ENCODE measurements around the gene MMP17. TPM values are rescaled to one million over a fixed set of nuclear protein-coding genes. Genes with fewer than 3 reads are reported as not detected.

Gene MMP17
- total RNA-seq, 3 donors from 2014 or later = 2.9 to 18.6 (median 4.7) TPM

DNA sequence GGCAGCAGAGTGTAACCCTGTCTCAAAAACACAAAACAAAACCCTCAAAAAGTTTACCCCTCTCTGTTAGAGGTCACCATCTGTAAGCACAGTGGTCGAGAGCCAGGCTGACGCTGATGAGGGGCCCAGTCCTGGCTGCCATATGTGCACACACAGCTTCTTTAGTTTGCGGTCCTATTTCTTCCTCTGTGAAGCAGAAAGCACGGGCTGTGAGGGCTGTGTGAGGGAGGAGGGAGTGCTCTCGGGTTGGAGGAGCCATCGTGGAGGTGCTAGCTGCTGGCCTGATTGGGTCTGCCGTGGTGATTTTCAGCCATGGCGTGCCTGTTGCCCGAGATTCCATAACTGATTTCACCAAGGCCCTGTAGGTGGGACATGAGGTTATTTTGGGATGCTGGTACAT lies 69.7 kb downstream of the MMP17 start:
- intact Hi-C loops (cut with DNase I; ENCODE audit: low total_unique reads) = no loop called here
- Histone ChIP-seq H3K4me3 (no peak overlapping the region), H3K27ac (peak overlapping the region in 1 of 2 donors; percentile 99)

GRCh38 chr12:131900397-131900796 lies 72.2 kb downstream of the MMP17 start:
- H3K27me3 ChIP-seq = no peaks in the 10 kb centered on the region
- intact Hi-C loops (cut with DNase I; ENCODE audit: low total_unique reads) = no loop called here
- no peak for TF ChIP-seq POLR2AphosphoS5 (IDR thresholded peaks at IDR 0.05)
- no peaks in the 10 kb centered on the region for H3K36me3 ChIP-seq
- H3K4me3 ChIP-seq = no peak overlapping the region
- no peaks in the 10 kb centered on the region for H3K9me3 ChIP-seq
- no peak overlapping the region for H3K27ac ChIP-seq
- H3K4me1 ChIP-seq = peaks cover 4 to 23% of the 10 kb centered on the region in 2 donors
- no peak for DNase-seq (ENCODE audit: low spot score in 2 of 2)

More for the DNA sequence above, 69.7 kb downstream of the MMP17 start:
- no peaks in the 10 kb centered on the region for H3K9me3 ChIP-seq
- H3K36me3 ChIP-seq = no peaks in the 10 kb centered on the region
- H3K4me1 ChIP-seq = peaks cover 4 to 20% of the 10 kb centered on the region in 2 donors
- no peak for DNase-seq (ENCODE audit: low spot score in 2 of 2)
- no peaks in the 10 kb centered on the region for H3K27me3 ChIP-seq
- TF ChIP-seq POLR2AphosphoS5 (IDR thresholded peaks at IDR 0.05) (no peak), CTCF (IDR thresholded peaks at IDR 0.05) (no peak), POLR2A (IDR thresholded peaks at IDR 0.05) (no peak)

Other genes starting within 250 kb of the MMP17 start
- 10 to 100 TPM; 34.9 to 54.7 (median 49.8) TPM for gene SFSWAP, start 117.3 kb upstream of the MMP17 start, total RNA-seq
- 10 to 100 TPM; 14.8 to 18.6 (median 17.0) TPM for gene ULK1, start 66.2 kb downstream of the MMP17 start, total RNA-seq
- gene PUS1, start 100.9 kb downstream of the MMP17 start, total RNA-seq = 10 to 100 TPM in 2 of 3 donors, 1 to 10 TPM in 1; 8.8 to 31.5 (median 20.9) TPM
- 10 to 100 TPM; 20.3 to 27.2 (median 24.4) TPM for gene EP400, start 121.5 kb downstream of the MMP17 start, total RNA-seq

Measured in breast epithelium (tissue), 4 donors.